HL-60 (cell line): Measurements from ENCODE around the gene GRID1.

ENCODE experiments used
- GABPA ChIP-seq: IDR thresholded peaks from 2 replicates; pipeline ENCODE4 v1.6.1; 2012; ENCODE audit warnings: low read depth
- TF ChIP-seq, protein P1 (sequence below): IDR thresholded peaks from one replicate; pipeline ENCODE4 v1.5.1; 2011; ENCODE audit warnings: low read length, control low read depth, inconsistent platforms; ENCODE audit not compliant: insufficient read depth

DNA sequence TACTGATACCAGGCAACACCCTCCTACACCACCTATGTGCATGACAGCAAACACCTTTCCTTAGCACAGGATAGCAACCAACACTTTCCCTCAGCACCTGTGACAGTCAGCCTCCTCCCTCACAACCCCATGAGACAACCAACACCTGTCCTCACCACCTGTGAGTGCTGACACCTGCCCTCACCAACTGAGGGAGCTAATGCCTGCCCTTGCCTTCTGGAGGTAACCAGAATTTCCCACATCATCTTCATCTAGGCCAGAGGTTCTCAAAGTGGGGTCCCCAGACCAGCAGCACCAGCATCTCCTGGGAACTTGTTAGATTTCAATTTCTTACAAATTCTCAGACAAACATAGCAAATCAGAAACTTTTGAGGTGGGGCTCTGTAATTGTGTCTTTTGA is 112.5 kb downstream of the GRID1 start:
- TF ChIP-seq, protein P1, sequence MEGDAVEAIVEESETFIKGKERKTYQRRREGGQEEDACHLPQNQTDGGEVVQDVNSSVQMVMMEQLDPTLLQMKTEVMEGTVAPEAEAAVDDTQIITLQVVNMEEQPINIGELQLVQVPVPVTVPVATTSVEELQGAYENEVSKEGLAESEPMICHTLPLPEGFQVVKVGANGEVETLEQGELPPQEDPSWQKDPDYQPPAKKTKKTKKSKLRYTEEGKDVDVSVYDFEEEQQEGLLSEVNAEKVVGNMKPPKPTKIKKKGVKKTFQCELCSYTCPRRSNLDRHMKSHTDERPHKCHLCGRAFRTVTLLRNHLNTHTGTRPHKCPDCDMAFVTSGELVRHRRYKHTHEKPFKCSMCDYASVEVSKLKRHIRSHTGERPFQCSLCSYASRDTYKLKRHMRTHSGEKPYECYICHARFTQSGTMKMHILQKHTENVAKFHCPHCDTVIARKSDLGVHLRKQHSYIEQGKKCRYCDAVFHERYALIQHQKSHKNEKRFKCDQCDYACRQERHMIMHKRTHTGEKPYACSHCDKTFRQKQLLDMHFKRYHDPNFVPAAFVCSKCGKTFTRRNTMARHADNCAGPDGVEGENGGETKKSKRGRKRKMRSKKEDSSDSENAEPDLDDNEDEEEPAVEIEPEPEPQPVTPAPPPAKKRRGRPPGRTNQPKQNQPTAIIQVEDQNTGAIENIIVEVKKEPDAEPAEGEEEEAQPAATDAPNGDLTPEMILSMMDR = no peak
- TF ChIP-seq GABPA = no peak
